ENCODE results near the gene IMPDH1.

The IMPDH1 gene

DNA sequence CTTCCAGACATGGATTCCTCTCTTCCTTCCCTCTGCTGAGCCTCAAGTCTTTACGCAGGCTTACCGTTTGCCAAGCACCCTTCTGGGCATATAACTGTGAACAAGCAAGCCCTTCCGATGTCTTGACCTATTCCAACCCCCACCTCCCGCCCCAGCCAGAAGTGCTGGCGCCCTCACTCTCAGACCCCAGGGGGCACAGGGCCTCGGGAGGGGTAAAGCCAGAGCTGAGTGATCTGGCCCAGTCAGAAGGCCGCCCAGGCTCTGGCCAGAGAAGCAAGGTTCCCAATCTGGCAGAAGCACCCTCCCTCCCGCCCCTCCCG, 49.5 kb downstream of the IMPDH1 start:
- DNase-seq (ENCODE audit: low read depth), result no peak

DNA sequence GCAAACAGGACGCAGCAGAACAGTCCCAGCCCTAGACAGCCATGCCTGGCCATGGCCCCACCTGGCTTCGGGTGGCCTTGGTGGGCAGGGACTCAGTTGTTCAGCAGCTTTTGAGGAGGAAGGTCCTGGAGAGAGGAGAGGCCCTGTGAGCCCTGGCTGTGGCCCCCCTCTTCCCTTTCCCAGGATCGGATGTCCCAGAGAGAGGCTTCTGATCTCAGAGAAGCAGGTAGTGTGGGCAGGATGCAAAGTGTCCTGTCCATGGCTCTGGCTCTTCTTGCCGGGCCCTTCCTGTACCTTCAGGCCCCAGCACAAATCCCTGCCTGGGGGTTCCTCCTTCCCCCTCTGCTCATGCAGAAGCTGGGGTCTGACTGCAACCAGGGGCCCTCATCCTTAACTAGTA, 49.8 kb downstream of the IMPDH1 start:
- DNase-seq (ENCODE audit: low read depth), result no peak

DNA sequence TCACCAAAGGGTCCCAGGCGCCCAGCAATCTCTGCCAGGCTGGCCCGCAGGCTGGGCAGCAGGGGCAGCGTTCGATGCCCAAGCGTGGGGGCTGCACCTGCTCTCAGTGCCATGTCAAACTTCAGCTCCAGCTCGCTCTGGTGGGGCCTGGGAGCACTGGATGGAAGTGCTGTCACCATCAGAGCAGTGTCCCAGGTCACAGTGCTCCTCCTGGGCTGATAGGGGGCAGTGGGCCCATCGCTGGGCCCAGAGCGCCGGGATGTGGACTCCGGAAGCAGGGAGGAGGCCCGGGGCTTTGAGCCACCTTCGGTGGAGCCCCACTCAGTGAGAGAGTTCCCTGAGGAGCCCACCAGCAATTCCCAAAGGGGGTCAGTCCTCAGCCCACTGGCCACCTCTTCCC, 50.4 kb downstream of the IMPDH1 start:
- DNase-seq (ENCODE audit: low read depth), result no peak

DNA sequence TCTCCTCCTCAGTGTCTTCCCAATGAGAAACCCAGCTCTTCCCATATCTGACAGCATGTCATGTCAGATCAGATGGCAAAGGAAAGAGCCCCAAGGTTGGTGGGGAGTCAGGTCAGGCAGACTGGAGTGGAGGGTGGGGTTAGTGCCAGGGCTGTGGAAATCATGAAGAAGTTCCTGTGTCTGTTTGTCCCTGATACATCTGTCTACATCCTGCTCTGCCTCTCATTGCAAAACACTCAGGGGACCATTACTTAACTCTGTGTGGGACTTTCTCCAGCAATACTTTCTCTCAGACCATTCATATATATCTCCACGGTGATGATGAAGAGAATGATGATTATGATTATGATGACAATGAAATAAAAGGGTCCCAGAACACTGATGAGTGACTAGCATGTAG, 51.5 kb downstream of the IMPDH1 start:
- no peak for DNase-seq (ENCODE audit: low read depth)

DNA sequence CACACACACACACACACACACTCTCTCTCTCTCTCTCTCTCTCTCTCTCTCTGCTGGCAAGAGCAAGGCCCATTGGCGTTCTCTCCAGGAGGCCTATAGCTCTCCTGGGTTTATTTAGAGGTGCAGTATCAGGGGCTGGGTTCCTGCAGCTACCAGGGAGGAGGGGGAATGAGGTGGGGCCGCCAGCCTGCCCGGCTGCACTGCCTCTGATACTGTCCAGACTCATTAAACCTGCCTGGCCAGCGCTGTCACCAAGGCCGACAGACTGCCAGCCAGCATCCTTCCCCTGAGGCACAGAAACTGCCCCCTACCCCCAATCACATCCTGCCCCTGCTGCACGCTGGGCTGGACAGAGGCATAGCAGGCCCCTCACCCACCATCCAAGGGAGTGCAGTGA, 52.6 kb downstream of the IMPDH1 start:
- no peak for DNase-seq (ENCODE audit: low read depth)

DNA sequence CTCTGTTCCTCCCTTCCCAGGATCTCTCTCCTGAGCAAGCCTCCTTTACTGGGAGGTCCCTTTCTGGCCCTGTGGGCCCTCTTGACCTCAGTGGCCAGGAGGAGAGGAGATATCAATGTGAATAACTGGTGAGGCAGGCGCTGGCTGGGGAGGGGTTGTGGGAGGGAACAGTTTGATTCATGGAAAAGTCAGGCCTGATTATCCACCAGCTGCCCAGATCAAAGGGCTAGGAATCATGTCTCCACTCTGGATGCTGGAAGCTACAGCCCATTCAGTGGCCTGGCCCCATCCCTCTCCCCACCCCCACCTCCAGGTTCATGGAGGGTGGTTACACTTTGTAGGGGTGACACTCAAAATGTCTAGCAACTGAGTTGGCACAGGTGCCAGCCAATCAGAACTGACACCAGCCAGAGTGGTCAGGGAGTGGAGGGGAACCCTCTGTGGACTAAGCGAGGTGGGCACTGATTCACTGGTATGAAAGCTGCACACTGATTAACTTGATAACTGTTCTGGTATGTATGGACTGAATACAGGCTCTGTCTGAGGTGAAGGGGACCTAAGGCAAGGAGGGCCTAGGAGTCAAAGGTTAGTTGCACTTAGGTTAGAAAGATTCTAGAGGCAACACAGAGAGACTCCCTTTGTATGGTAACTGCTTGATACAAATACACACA, 53.1 kb downstream of the IMPDH1 start:
- no peak for DNase-seq (ENCODE audit: low read depth)

DNA sequence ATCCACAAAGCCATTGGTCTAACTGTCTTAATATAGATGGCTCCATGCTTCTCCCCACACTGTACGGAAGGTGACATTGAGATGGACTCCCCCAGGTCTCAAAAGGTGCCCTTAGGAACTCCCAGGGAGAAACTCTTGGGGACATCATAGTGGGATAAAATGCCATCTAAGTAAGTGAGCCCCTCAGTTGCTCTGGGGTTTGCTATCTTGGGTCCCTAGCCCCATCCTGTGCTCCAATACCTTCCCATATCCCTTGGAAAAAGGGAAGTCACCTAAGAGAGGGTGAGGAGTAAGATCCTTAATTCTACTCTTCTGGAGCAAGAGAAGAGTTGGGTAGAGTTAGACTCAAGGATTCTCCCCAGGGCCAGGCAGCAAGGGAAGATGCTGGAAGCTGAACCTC, 56.2 kb downstream of the IMPDH1 start:
- no peak for DNase-seq (ENCODE audit: low read depth)

DNA sequence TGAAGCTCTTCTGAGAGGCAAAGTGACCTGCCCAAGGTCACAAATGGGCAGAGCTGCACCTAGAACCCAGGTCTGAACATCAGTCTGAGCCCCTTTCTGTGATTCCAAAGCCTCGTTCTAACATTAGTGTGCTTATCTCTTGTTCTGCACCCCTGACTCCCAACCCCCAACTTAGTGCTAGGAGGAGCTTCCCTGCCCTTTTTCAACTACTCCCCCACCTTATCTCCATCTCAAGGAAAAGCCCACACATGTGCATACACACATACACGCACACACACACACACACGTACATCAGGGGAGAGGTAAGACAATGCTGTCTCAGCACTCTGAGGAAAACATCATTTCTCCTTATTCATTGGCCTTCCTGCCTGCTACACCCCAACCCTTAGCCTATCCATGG, 56.6 kb downstream of the IMPDH1 start:
- no peak for DNase-seq (ENCODE audit: low read depth)

DNA sequence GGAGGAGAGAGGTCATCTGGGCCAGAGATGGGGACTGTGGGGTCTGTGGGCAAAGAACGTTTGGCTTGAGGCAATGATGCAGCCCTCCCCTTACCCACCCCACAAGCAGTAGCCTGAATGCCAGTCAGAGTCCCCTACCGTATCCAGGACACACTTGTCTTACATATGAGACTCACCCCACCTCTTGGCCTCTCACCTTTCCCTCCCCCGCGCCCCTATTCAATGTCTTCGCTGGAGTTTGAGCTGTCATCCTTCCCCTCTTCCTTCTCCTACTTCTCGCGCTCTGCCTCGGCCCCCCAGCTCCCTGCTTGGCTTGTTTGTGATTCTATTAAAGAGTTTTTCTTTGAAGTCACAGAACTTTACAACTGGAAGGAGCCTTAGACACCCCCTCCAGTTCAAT, 57.1 kb downstream of the IMPDH1 start:
- DNase-seq (ENCODE audit: low read depth), result no peak

DNA sequence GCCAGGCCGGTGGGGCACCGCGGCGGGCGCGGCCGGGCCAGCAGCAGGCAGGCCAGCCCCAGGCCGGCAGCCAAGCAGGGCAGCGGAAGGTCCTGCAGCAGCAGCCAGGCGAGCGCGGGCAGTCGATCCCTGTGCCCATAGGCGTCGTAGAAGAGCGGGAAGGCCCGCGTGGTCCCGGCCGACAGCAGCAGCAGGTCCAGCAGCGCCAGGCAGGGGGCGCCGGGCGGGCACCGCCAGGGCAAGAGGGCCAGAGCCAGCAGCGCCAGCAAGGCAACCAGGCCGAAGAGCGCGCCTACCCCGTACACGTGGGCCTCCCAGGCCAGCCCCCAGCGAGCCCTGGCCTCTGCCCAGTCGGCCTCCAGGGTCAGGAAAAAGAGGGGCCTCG, 57.6 kb downstream of the IMPDH1 start:
- DNase-seq (ENCODE audit: low read depth), result no peak

DNA sequence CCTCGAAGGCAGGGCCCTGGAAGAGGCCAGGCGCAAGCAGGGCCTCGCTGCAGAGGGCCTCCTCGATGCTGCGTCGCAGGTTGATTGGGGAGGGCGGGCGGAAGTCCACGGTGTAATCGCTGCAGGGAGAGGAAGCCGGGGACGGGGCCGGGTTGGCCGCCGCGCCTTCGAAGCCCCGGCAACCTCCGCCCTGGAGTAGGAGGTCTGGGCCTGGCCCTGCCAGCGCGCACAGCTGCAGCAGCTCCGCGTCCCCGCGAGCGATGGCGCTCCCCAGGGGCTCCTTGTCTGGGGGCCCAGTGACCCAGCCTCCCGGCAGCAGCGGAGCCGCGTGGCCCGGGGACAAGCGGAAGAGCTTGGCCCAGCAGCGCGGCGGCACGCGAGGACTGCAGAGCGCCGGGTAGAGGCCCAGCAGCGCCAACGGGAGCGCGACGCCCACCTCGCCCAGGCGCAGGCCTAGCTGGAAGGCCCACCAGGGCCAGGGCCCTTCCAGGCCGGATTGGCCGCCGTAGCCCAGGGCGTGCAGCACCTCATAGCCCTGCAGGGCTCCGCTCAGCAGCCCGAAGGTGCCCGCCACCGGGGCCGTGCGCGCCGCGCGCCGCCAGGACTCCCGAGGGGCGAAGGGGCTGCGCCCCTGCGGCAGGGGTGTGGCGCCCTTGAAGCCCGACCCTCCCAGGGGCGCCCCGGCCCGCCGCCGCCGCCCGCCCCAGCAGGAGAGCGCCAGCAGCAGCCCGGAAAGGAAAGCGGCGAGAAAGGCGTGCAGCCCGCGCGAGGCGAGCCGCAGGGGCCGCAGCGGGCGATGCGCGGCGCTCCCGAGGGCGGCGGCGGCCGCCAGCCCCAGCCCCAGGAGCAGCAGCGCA, 58.3 kb downstream of the IMPDH1 start:
- no peak for DNase-seq (ENCODE audit: low read depth)

DNA sequence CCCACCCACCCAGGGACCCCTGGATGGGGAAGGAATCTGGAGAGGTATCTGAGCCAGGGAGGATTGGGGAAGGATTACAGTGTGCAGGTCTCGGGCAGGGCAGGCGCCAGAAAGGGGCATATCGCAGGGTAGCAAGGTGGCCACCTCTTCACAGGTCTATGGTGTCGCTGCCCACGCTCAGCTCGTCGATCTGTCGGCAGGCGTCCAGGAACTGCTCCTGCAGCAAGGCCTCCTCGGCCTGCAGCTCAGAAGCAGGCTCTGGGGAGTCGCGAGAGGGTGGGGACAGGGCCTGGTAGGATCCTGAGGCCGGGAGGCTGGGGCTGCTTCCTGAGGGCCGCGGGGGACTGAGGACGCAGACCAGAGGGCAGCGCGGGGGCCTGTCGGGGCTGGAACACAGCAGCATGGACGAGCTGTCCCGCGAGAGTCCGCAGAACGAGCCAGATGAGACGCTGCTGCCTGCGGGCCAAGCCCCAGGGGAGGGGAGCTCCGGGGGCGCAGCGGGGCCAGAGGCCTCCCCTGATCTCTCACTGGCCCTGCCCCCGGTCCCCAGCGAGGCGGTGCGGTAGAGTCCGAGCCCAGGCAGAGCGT, 59.0 kb downstream of the IMPDH1 start:
- no peak for DNase-seq (ENCODE audit: low read depth)

DNA sequence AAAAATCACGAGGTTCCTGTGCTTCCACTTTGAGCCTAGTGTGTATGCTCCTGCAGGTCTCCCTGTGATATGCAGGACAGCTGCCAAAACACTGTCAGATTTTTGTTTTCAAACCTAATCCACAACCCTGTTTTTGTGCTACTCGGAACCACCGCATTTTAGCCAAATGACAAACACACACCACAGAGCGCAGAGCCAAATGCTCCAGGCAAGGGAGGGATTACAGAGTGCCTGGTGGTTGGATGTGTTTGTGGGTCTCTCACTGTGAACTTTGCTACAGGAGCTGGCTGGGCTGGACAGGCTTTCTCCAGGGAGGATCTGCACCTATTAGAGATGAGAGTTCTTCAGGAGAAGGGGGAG, 60.3 kb downstream of the IMPDH1 start:
- DNase-seq (ENCODE audit: low read depth), result no peak

DNA sequence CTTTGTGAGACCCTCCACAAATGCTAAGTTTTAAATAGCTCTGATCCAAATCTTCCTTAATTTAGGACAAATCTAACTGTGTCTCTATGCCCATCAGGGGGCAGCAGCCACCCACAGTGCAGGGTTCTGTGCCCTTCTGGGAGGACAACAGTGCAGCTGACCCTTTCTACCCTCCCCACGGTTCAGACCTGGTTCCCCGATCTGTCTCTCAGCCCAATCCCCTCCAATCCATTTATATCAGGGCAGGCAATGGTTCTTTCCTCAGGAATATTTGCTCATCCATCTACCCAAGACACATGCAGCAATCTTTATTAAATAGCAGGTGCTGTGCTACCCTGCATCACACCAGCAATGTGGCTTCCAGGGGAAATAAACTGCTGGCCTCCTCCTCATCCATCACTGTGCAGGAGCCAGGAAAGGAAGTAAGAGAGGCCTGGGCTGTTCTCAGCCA, 62.1 kb downstream of the IMPDH1 start:
- DNase-seq (ENCODE audit: low read depth), result peak; percentile 61

DNA sequence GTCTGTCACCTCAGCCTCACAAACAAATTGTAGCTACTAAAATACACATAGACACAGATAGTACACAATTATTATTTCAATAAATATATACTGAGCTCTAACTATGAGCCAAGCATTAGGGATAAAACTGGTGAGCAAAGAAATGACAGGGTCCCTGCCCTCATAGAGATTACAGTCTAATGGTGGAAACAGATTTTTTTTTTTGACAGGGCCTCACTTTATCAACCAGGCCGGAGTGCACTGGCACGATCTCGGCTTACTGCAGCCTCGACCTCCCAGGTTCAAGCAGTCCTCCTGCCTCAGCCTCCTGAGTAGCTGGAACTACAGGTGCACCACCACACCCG, 65.4 kb downstream of the IMPDH1 start:
- no peak for DNase-seq (ENCODE audit: low read depth)

DNA sequence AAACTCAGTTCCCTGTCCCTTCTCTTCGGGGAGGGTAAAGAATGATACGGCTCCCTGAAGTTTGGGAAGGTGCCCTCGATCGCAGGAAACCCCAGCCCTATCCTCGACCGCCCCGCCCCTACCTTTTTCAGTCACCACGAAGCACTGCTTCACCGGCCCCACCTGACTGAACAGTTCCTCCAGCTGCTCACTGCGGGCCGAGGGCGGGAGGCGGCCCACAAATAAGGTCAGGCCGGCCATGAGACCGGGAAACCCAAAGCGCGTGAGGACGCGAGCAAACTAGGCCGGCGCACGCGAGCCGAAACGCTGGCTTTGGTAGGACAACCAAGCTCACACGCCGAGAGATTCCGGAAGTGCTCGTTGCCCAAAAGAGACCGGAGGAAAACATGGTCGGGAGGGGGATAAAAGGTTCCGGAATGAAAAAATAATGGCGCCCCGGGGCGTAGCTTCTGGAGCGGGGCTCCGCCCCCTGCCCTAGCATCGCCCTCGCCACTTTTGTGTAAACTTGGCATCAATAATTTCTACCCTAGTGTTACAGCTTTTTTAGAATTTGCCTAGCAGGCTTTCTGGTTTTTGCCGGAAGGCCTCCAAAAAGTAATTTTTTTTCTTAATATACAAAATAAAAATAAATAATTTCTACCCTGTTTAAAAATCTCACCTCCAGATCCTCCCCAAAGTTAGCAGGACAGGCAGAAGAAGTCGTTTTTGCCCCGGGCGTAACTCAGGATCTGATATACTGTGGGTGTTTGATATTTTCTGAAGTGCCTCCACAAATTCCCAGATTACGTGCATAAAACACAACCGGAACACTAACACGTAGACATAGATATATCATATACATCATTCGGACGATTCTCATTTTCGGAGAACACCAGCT, 66.0 kb downstream of the IMPDH1 start, which contains the start of gene RBM28:
Gene RBM28, minus strand, starts transcription at position 355 of the 877 bp plus-strand sequence. Its CDS starts 115 bp downstream, at position 240.
- DNase-seq (ENCODE audit: low read depth), result peak; percentile 93
